Aorta (tissue), 5 donors: Measurements from ENCODE around the gene PARP16. TPM values are rescaled to one million over a fixed set of nuclear protein-coding genes. Genes with fewer than 3 reads are reported as not detected.

ENCODE experiments used
- ATAC-seq: fragments of 200-7000 bp; cut with Tn5 transposase; one replicate; pipeline ENCODE4 v1.9.1; 2022; ENCODE audit warnings: moderate library complexity; ENCODE audit not compliant: low FRiP score
- DNase-seq, 2 donors: peaks; one replicate each; pipeline ENCODE4 v3.0.0-alpha.2; 2020
- H3K27ac ChIP-seq, 2 donors: one replicate each; pipeline ENCODE4 v1.5.1; 2013; ENCODE audit warnings: low read length in 2 of 2, mild to moderate bottlenecking in 2 of 2, moderate library complexity in 2 of 2, control low read depth in 1 of 2, inconsistent platforms in 1 of 2, low read depth in 1 of 2
- H3K27me3 ChIP-seq, 2 donors: one replicate each; pipeline ENCODE4 v1.6.1; 2013; ENCODE audit warnings: control low read depth in 1 of 2, low read length in 1 of 2, mild to moderate bottlenecking in 1 of 2, moderate library complexity in 1 of 2; ENCODE audit not compliant: insufficient read depth in 2 of 2, control insufficient read depth in 1 of 2
- H3K36me3 ChIP-seq, 2 donors: one replicate each; pipeline ENCODE4 v1.6.1; 2013; ENCODE audit warnings: control low read depth in 1 of 2, low read length in 1 of 2, mild to moderate bottlenecking in 1 of 2; ENCODE audit not compliant: insufficient read depth in 2 of 2, control insufficient read depth in 1 of 2
- H3K4me1 ChIP-seq, 2 donors: one replicate each; pipeline ENCODE4 v1.6.1; 2013; ENCODE audit warnings: low read length in 2 of 2, control low read depth in 1 of 2, mild to moderate bottlenecking in 1 of 2, moderate library complexity in 1 of 2; ENCODE audit not compliant: insufficient read depth in 2 of 2, control insufficient read depth in 1 of 2
- H3K4me3 ChIP-seq, 2 donors: one replicate each; pipeline ENCODE4 v1.5.1; 2013; ENCODE audit warnings: low read length in 2 of 2, control low read depth in 1 of 2, mild to moderate bottlenecking in 1 of 2
- H3K9me3 ChIP-seq: one replicate; pipeline ENCODE4 v1.6.1; 2013; ENCODE audit warnings: mild to moderate bottlenecking, low read length; ENCODE audit not compliant: control insufficient read depth
- WGBS, 2 donors: extraction: QIAGEN DNeasy Blood & Tissue Kit; methylation state at CpG; one replicate each; pipeline ENCODE4 v1.1.7; 2013; 5-methylcytosine and 5-hydroxymethylcytosine counted together
- intact Hi-C, 2 donors: fragments of 100-400 bp; cut with DNase I; formaldehyde crosslinking; loops; one replicate each; pipeline versions ENCODE4 v1.14.2 to v1.15.0; 2022
- polyA plus RNA-seq, 2 donors: library from polyadenylated mRNA; stranded (reverse); fragments of 200-250 nt; gene quantifications; one replicate each; pipeline ENCODE4 v1.2.3, GENCODE V29; 2013
- total RNA-seq, 2 donors: library from RNA; stranded (reverse); fragmentation: NEBNext Ultra II Directional; extraction: Animal tissue kit (Norgen Biotek cat#: 25700); gene quantifications; one replicate each; pipeline ENCODE4 v1.2.1, GENCODE V29; 2021
- donor health status: healthy with polysubstance abuse.
- donor health status: Bipolar disorder and iron deficiency.
- donor health status: DM: no; HTN: no; CAD: no.
- donor health status: DM: no; HTN: no; CAD: no.
- donor health status: DM: yes; HTN: yes; CAD: no.

The PARP16 gene
- total and polyA plus RNA-seq, 4 donors, result 5.3 to 11.5 (median 6.3) TPM

GRCh38 chr15:65289261-65289854, 2.7 kb upstream of the PARP16 start:
- no peak for DNase-seq
- Histone ChIP-seq H3K27ac (no peak overlapping the region), H3K27me3 (no peaks in the 10 kb centered on the region), H3K4me3 (no peak overlapping the region), H3K9me3 (no peaks in the 10 kb centered on the region), H3K4me1 (no peaks in the 10 kb centered on the region), H3K36me3 (no peaks in the 10 kb centered on the region)
- intact Hi-C loops, result no loop called here
- ATAC-seq, result no peak
- WGBS, 2 donors, result 87% methylated on average over 7 of the region's 7 CpGs

- intact Hi-C loops, result no loop called here
Measured at GRCh38 chr15:65287520-65287855, 805 bp upstream of the PARP16 start.

DNA sequence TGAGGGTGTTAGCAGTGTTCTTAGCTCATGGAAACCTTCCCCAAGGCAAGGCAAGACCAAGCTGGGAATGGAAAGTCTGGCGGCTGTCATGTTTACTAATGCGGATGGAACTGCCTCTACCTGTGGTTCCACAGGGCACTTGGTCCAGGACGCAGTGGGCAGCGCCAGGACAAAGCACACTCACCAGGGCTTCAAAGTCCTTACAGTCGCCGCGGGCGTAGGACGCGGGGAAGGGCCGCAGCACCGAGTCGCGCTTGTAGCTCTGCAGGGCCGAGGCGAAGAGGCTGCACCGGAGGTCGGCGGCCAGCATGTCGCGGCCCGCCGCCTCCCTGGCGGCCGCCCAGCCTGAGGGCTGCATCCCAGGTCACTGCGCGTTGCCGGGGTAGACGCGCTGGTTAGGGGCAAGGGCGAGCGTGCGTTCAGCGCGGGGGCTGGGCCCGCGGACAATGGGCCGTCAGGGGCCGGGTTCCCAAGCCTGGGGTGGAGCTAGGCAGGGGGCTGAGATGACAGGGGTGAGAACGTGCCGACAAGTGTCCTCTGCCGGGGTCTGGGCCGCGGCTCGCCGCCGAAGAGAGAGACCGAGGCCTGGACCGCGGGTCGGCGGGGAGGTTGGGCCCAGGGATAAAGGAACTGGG, 497 bp downstream of the PARP16 start:
- DNase-seq, result no peak
- Histone ChIP-seq H3K4me1 (no peaks in the 10 kb centered on the region), H3K9me3 (no peaks in the 10 kb centered on the region), H3K27me3 (no peaks in the 10 kb centered on the region), H3K4me3 (peak overlapping the region; percentile 43 to 55), H3K27ac (peak overlapping the region in 1 of 2 donors; percentile 45), H3K36me3 (no peaks in the 10 kb centered on the region)
- intact Hi-C loops, result no loop called here
- peak; percentile 73 for ATAC-seq
- 0% methylated on average over 46 to 52 of the region's 52 CpGs for WGBS, 2 donors

More at GRCh38 chr15:65287520-65287855, 805 bp upstream of the PARP16 start:
- 94 to 98% methylated on average over 3 of the region's 3 CpGs for WGBS, 2 donors
- Histone ChIP-seq H3K4me3 (no peak overlapping the region), H3K36me3 (no peaks in the 10 kb centered on the region), H3K27me3 (no peaks in the 10 kb centered on the region), H3K9me3 (no peaks in the 10 kb centered on the region), H3K4me1 (no peaks in the 10 kb centered on the region), H3K27ac (peak overlapping the region in 1 of 2 donors; percentile 4)
- DNase-seq (no peak), ATAC-seq (no peak)

GRCh38 chr15:65285291-65286068, 1.2 kb downstream of the PARP16 start:
- 67 to 70% methylated on average over 10 of the region's 10 CpGs for whole genome bisulfite sequencing, 2 donors
- ATAC-seq, result no peak
- no peaks in the 10 kb centered on the region for H3K9me3 ChIP-seq
- H3K27ac ChIP-seq, result peak overlapping the region in 1 of 2 donors; percentile 45
- H3K4me1 ChIP-seq, result no peaks in the 10 kb centered on the region
- H3K27me3 ChIP-seq, result no peaks in the 10 kb centered on the region
- intact Hi-C loops, result no loop called here
- no peaks in the 10 kb centered on the region for H3K36me3 ChIP-seq
- peak overlapping the region; percentile 43 to 55 for H3K4me3 ChIP-seq
- no peak for DNase-seq

DNA sequence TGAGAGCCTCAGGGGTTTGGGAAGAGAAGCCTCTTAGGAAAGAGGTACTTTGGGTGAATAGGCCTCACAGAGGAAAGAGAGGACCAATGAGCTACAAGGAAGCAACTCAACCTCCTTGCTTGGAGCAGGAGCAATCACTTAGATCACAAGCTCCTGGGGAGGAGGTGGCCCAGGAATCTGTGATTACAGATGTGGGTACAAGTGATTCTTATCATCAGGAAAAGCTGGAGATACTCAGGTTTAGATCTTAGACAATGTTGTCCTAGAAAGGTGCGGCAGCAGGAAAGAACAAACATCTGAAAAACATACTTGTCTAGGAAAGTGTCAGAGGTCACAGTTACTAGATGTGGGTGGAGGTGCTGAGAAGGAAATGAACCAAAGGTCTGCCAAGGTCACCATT, 8.2 kb downstream of the PARP16 start:
- no peak overlapping the region for H3K4me3 ChIP-seq
- intact Hi-C loops, result loop anchor here in 1 of 2 donors (10.0 kb wide), 1 partner anchor 244 kb away; no protein-coding TSS in a partner anchor

GRCh38 chr15:65277015-65277414, 9.7 kb downstream of the PARP16 start:
- DNase-seq (no peak), ATAC-seq (no peak)
- WGBS, 2 donors, result 65 to 81% methylated on average over 1 of the region's 1 CpG
- H3K9me3 ChIP-seq, result no peaks in the 10 kb centered on the region
- H3K4me3 ChIP-seq, result no peak overlapping the region
- no peaks in the 10 kb centered on the region for H3K27me3 ChIP-seq
- H3K27ac ChIP-seq, result no peak overlapping the region
- H3K36me3 ChIP-seq, result no peaks in the 10 kb centered on the region
- intact Hi-C loops, result loop anchor here in 1 of 2 donors (10.0 kb wide), 1 partner anchor 242 kb away; no protein-coding TSS in a partner anchor
- H3K4me1 ChIP-seq, result no peaks in the 10 kb centered on the region

More for the DNA sequence above, 8.2 kb downstream of the PARP16 start:
- H3K9me3 ChIP-seq, result no peaks in the 10 kb centered on the region
- H3K36me3 ChIP-seq, result no peaks in the 10 kb centered on the region
- ATAC-seq (no peak), DNase-seq (no peak)
- WGBS, 2 donors, result 88 to 91% methylated on average over 1 of the region's 1 CpG
- no peak overlapping the region for H3K27ac ChIP-seq
- no peaks in the 10 kb centered on the region for H3K27me3 ChIP-seq
- H3K4me1 ChIP-seq, result no peaks in the 10 kb centered on the region

DNA sequence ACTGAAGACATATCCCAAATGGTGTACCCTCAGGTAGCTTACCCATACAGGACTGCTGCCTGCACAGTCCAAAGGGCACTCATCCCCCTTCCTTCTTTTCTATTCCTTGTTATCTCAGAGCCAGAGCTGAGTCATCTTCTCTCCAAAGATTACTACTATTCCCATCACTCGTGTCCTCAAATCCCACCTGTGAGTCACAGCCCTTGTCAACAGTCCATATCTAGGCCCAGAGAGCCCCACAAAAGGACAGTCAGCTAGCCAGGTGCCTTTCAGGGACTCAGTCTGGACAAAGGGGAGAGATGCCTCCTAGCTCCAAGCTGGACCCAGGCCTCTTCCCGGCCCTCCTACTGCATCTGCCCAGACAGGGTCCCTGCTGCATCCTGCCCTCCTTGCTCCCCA, 11.0 kb downstream of the PARP16 start:
- intact Hi-C loops, result loop anchor here in 1 of 2 donors (10.0 kb wide), 1 partner anchor 241 kb away; no protein-coding TSS in a partner anchor
- ATAC-seq (no peak), DNase-seq (no peak)
- H3K4me3 ChIP-seq, result no peak overlapping the region
- no peaks in the 10 kb centered on the region for H3K36me3 ChIP-seq
- no peak overlapping the region for H3K27ac ChIP-seq
- H3K9me3 ChIP-seq, result no peaks in the 10 kb centered on the region
- WGBS, 2 donors, result 75 to 76% methylated on average over 2 of the region's 2 CpGs
- no peaks in the 10 kb centered on the region for H3K4me1 ChIP-seq
- H3K27me3 ChIP-seq, result no peaks in the 10 kb centered on the region

DNA sequence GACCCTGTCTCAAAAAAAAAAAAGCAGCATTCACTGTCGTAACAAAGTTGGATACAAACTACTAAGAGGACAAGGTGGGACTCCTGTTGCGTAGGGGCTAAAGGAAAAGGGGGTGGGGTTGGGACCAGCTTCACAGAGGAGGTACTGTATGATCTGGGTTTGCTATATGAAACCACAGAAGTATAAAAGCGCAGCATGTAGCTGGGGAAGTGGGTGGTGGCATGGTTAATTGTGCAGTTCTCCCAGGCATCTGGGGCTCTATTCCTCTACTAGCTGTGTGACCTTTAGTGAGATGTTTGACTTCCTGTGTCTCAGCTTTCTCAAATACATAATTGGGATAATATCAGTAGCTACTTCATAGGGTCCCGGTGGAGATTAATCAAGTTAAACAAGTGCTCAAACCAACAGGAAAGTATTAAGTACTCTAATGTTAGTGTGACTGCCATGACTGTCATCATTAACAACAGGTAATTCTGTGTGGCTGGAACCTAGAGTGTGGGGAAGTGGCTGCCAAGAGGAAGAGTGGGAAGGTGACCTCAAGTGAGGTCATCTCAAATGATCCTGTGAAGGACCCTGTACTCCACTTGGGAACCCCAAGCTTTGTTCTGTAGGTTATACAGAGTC, 11.5 kb downstream of the PARP16 start:
- Histone ChIP-seq H3K27me3 (no peaks in the 10 kb centered on the region), H3K4me3 (no peak overlapping the region), H3K36me3 (no peaks in the 10 kb centered on the region), H3K9me3 (no peaks in the 10 kb centered on the region), H3K4me1 (no peaks in the 10 kb centered on the region), H3K27ac (no peak overlapping the region)
- 86 to 92% methylated on average over 4 of the region's 4 CpGs for WGBS, 2 donors
- DNase-seq (no peak), ATAC-seq (no peak)
- intact Hi-C loops, result loop anchor here in 1 of 2 donors (10.0 kb wide), 1 partner anchor 240 kb away; no protein-coding TSS in a partner anchor
